Activated naive CD8-positive, alpha-beta T cell (primary cell): ENCODE results near the gene VPS35.

ENCODE experiments used
- H3K27ac Mint-ChIP-seq: one replicate; pipeline ENCODE4 v1.8.0; 2021; ENCODE audit warnings: mixed read lengths
- H3K27me3 Mint-ChIP-seq: one replicate; pipeline ENCODE4 v1.8.0; 2021; ENCODE audit warnings: mixed read lengths
- H3K36me3 Mint-ChIP-seq: one replicate; pipeline ENCODE4 v1.8.0; 2021; ENCODE audit warnings: mixed read lengths
- H3K4me1 Mint-ChIP-seq: one replicate; pipeline ENCODE4 v1.8.0; 2021; ENCODE audit warnings: low read depth, mixed read lengths
- H3K4me3 Mint-ChIP-seq: one replicate; pipeline ENCODE4 v1.8.0; 2021; ENCODE audit warnings: mild to moderate bottlenecking, mixed read lengths
- H3K9me3 Mint-ChIP-seq: one replicate; pipeline ENCODE4 v1.8.0; 2021; ENCODE audit warnings: low read depth, mixed read lengths

The VPS35 gene

DNA sequence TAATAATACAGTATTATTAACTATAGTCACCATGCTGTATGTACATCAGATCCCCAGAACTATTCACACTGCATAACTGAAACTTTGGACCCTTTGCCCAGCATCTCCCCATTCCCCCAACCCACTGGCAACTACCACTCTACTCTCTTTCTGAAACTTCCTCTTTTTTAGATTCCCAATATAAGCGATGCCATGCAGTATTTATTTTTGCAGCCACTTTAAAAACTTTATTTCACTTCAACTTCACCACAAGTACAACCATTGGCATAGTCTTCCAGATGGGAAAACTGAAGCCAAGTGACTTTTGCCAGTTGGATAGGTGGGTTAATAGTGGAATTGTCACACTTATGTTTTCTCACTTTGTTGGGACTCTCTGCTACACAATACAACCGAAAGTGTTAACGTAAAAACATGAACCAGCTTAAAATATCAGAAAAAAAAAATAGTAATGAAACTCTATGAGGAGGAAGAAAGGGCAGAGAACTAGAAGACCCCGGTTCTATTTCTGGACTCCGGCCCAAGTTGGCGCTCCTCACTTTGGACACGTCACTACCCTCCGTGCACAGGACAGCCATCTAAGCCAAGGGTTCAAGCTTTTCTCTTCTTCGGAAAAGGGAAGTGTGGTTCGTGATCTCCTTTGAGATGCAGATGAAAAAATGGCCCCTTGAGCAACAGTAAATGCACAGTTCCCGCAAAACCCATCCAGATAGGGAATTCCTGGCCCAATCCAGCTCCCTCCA lies 68.5 kb downstream of the VPS35 start:
- H3K4me1 Mint-ChIP-seq = peaks cover 20% of the 10 kb centered on the region
- H3K27ac Mint-ChIP-seq = no peak overlapping the region
- H3K36me3 Mint-ChIP-seq = no peaks in the 10 kb centered on the region
- H3K27me3 Mint-ChIP-seq = peaks cover 7% of the 10 kb centered on the region
- H3K4me3 Mint-ChIP-seq = peak overlapping the region; percentile 89
- H3K9me3 Mint-ChIP-seq = no peaks in the 10 kb centered on the region

DNA sequence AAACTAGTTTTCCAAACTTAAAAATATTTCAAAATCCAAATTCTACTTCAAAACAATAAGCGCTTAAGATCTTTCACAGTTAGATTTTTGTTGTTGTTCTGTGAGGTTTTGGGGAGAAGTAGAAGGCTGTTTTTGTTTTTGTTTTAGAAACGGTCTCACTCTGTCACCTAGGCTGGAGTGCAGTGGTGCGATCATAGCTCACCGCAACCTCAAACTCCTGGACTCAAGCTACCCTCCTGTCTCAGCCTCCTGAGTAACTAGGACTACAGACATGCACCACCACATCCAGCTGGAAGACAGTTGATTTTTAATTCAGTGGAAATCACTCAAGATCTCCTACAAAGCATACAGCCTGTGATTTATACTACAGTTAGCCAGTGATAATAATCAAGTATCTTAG lies 70.5 kb downstream of the VPS35 start:
- no peak overlapping the region for H3K4me3 Mint-ChIP-seq
- no peak overlapping the region for H3K27ac Mint-ChIP-seq
- H3K9me3 Mint-ChIP-seq = no peaks in the 10 kb centered on the region
- H3K27me3 Mint-ChIP-seq = peaks cover 7% of the 10 kb centered on the region
- peaks cover 20% of the 10 kb centered on the region for H3K4me1 Mint-ChIP-seq
- no peaks in the 10 kb centered on the region for H3K36me3 Mint-ChIP-seq

DNA sequence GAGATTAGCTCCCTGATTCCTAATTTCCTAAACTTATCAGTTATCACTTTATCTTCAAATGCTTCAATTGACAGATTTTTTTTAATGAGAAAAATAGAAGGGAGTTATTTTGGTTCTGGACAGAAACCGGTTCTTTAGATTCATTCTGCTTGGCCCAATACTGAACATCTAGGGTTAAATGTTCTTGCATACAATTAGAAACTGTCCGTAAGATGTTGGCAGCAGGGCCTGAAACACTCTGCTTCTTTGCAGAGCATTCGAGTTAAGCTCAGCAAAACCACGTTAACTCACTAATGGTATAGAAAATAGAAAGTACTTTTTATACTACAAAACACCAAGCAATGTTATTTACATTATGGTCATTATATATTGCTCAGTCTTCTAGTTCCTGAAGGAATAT lies 75.0 kb downstream of the VPS35 start:
- Mint-ChIP-seq H3K27me3 (no peaks in the 10 kb centered on the region), H3K4me1 (no peaks in the 10 kb centered on the region), H3K4me3 (no peak overlapping the region), H3K27ac (no peak overlapping the region), H3K9me3 (no peaks in the 10 kb centered on the region), H3K36me3 (no peaks in the 10 kb centered on the region)

DNA sequence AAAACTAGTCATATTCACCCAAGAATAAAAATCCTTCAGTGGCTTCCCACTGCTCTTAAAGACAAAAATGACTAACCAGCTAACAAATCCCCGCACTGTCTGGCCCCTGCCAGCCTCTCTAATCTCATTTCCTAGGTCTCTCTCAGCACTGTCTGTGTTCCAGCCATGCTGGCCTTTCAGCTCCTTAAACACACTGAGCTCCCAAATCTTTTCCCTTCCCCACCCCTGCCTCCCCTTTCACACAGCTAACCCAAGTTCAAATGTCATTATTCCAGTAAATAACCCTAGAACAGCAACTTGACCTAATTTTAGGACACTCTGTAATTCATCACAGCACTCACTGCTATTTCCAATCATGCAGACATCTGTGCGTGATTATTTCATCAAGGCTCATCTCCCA lies 75.6 kb downstream of the VPS35 start:
- no peak overlapping the region for H3K27ac Mint-ChIP-seq
- H3K27me3 Mint-ChIP-seq = no peaks in the 10 kb centered on the region
- no peaks in the 10 kb centered on the region for H3K36me3 Mint-ChIP-seq
- no peaks in the 10 kb centered on the region for H3K4me1 Mint-ChIP-seq
- no peak overlapping the region for H3K4me3 Mint-ChIP-seq
- no peaks in the 10 kb centered on the region for H3K9me3 Mint-ChIP-seq

DNA sequence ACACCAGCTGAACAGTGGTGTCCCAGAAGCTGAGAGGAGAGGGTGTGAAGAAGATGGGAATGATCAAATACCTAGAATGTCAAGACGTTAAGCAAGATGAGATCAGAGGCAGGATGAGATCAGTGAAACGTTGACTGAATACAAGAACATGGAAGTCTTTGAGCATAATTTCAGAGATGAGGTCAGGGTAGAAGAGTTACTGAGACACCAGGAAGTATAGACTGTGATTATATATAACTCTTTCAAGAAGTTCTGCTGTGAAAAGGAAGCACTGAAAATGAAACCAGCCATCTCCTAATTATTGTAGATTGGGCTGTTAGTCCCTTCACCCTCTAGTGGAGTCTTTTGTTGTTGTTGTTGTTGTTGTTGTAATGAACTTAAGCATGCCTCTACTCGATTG lies 76.9 kb downstream of the VPS35 start:
- Mint-ChIP-seq H3K4me3 (no peak overlapping the region), H3K9me3 (no peaks in the 10 kb centered on the region), H3K36me3 (no peaks in the 10 kb centered on the region), H3K4me1 (no peaks in the 10 kb centered on the region), H3K27me3 (no peaks in the 10 kb centered on the region), H3K27ac (no peak overlapping the region)

DNA sequence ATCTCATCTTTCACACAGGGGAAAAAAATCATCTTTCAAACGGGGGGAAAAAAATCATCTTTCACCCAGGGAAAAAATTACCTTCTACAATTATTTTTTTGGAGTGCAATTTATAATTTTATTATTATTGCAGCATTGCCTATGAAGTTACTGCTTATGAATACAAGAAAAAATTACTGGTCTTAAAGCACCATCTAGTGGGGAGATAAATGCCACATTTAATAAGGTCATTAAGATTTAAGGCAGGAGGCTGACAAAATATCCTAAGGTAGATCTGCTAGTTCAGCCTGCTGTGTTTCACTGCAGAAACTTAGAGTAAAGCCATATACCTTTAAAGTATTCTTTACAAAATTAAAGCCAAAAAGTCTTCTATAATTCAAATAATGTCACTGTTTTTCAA lies 81.4 kb downstream of the VPS35 start:
- no peaks in the 10 kb centered on the region for H3K4me1 Mint-ChIP-seq
- no peak overlapping the region for H3K4me3 Mint-ChIP-seq
- no peak overlapping the region for H3K27ac Mint-ChIP-seq
- H3K36me3 Mint-ChIP-seq = no peaks in the 10 kb centered on the region
- no peaks in the 10 kb centered on the region for H3K27me3 Mint-ChIP-seq
- no peaks in the 10 kb centered on the region for H3K9me3 Mint-ChIP-seq

DNA sequence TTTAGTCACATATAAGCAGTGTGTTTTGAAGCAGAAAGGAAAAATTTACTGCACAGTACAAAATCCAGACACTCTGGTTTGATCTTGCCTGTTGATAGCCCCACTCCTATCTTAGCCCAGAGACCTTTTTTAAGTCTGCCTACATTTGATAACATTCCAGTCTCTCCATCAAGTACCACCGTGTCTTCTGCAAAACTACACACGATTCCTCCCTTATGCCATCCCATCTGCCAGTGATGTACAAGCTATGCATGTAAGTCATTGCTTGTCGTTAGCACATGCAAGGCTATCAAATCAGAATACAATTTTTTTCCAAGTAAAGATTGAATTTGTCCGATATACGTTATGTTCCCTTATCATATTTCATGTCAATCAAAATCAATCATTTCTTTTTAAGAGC lies 82.7 kb downstream of the VPS35 start:
- no peaks in the 10 kb centered on the region for H3K36me3 Mint-ChIP-seq

More for the DNA sequence above, 82.7 kb downstream of the VPS35 start:
- Mint-ChIP-seq H3K4me3 (no peak overlapping the region), H3K4me1 (no peaks in the 10 kb centered on the region), H3K27me3 (no peaks in the 10 kb centered on the region), H3K27ac (no peak overlapping the region), H3K9me3 (no peaks in the 10 kb centered on the region)
